Panc1 (cell line): ENCODE data around the gene AHCTF1. TPM values are rescaled to one million over a fixed set of nuclear protein-coding genes. Genes with fewer than 3 reads are reported as not detected.

ENCODE experiments used
- ATAC-seq: fragments of 200-7000 bp; cut with Tn5 transposase; 2 replicates; pipeline ENCODE4 v1.9.1; 2020; ENCODE audit warnings: mild to moderate bottlenecking, moderate library complexity
- BruUV-seq: library from RNA; stranded (reverse); fragments of 400-500 nt; replicated peaks from 2 replicates; lab custom pipeline; 2021; lab: Mats Ljungman, UMichigan
- CTCF ChIA-PET: fragments of 300-600 bp; sonication (Branson Sonifier 250); formaldehyde crosslinking; loops from one replicate; lab custom pipeline; 2022; ENCODE audit warnings: antibody characterized with exemption; lab: Charles Lee
- POLR2A ChIA-PET: fragments of 300-600 bp; sonication (Branson Sonifier 250); formaldehyde crosslinking; loops from one replicate; lab custom pipeline; 2022; ENCODE audit warnings: antibody characterized with exemption; lab: Charles Lee
- DNase-seq: peaks from one replicate; pipeline ENCODE4 v3.0.0-alpha.2; 2010; ENCODE audit warnings: low read depth, low spot score
- H3K27ac ChIP-seq: 2 replicates; pipeline ENCODE4 v1.5.1; 2011; ENCODE audit warnings: mild to moderate bottlenecking, low read length, inconsistent platforms
- H3K27me3 ChIP-seq: fragments of 200-500 bp; sonication (Bioruptor generic); 2 replicates; pipeline ENCODE4 v1.6.0; 2014; ENCODE audit warnings: low read length, inconsistent platforms; ENCODE audit not compliant: control insufficient read depth, insufficient read depth
- H3K36me3 ChIP-seq: fragments of 200-500 bp; sonication (Bioruptor generic); 2 replicates; pipeline ENCODE4 v1.5.1; 2014; ENCODE audit warnings: inconsistent platforms, mild to moderate bottlenecking, low read length, moderate library complexity; ENCODE audit not compliant: control insufficient read depth, insufficient read depth
- H3K4me1 ChIP-seq: 2 replicates; pipeline ENCODE4 v1.5.1; 2011; ENCODE audit warnings: inconsistent platforms, mild to moderate bottlenecking, low read length, moderate library complexity; ENCODE audit not compliant: control insufficient read depth, insufficient read depth
- H3K4me3 ChIP-seq, 2 experiments: 2 replicates each; pipeline ENCODE4 v1.5.1; 2011 to 2012; ENCODE audit warnings: low read depth in 2 of 2, low read length in 2 of 2, mild to moderate bottlenecking in 2 of 2, inconsistent platforms in 1 of 2, moderate library complexity in 1 of 2
- H3K9me3 ChIP-seq: fragments of 200-500 bp; sonication (Bioruptor generic); 2 replicates; pipeline ENCODE4 v1.5.1; 2014; ENCODE audit warnings: low read depth, mild to moderate bottlenecking, inconsistent platforms, low read length, moderate library complexity; ENCODE audit not compliant: control insufficient read depth, insufficient read depth
- CTCF ChIP-seq: fragments of 450-650 bp; IDR thresholded peaks from 2 replicates; pipeline ENCODE4 v1.5.1; 2017; ENCODE audit warnings: mild to moderate bottlenecking
- POLR2AphosphoS5 ChIP-seq: IDR thresholded peaks from 2 replicates; pipeline ENCODE4 v1.6.1; 2012; ENCODE audit warnings: mild to moderate bottlenecking, low read depth, low read length, moderate library complexity
- REST ChIP-seq, 2 experiments: IDR thresholded peaks; 2 replicates each; pipeline ENCODE4 v1.6.1; 2011 to 2012; ENCODE audit warnings: low read depth in 2 of 2, control low read depth in 1 of 2, low read length in 1 of 2, mild to moderate bottlenecking in 1 of 2, moderate library complexity in 1 of 2; ENCODE audit not compliant: insufficient read depth in 1 of 2
- SIN3A ChIP-seq: IDR thresholded peaks from 2 replicates; pipeline ENCODE4 v1.6.1; 2012; ENCODE audit warnings: low read depth, mild to moderate bottlenecking, low read length, moderate library complexity, borderline replicate concordance; ENCODE audit not compliant: insufficient read depth
- TCF7L2 ChIP-seq: IDR thresholded peaks from 2 replicates; pipeline ENCODE4 v1.6.1; 2011; ENCODE audit warnings: mild to moderate bottlenecking, low read depth, low read length, inconsistent platforms
- in situ Hi-C: cut with HindIII; loops from 2 replicates; pipeline ENCODE4 v1.10.0; 2016; ENCODE audit warnings: low sequenced_read_pairs, low pct_unique_long_range_greater_than_20kb
- intact Hi-C: fragments of 100-400 bp; cut with micrococcal nuclease; formaldehyde crosslinking; loops from one replicate; pipeline ENCODE4 v1.10.0; 2022; ENCODE audit not compliant: unreplicated experiment
- total RNA-seq: library from RNA; stranded (reverse); gene quantifications from one replicate; pipeline ENCODE4 v1.2.1, GENCODE V29; 2021; ENCODE audit not compliant: unreplicated experiment

The AHCTF1 gene
- total RNA-seq, 1 experiment from 2014 or later = 49.9 TPM

- BruUV-seq = no TSS peak
- intact Hi-C loops = no loop called here
- Histone ChIP-seq H3K36me3 (no peaks in the 10 kb centered on the region), H3K27me3 (no peaks in the 10 kb centered on the region), H3K9me3 (no peaks in the 10 kb centered on the region), H3K27ac (no peak overlapping the region), H3K4me3 (no peak overlapping the region), H3K4me1 (no peaks in the 10 kb centered on the region)
- DNase-seq (no peak), ATAC-seq (peak; percentile 41)
- ChIA-PET CTCF (no interaction called here), POLR2A (no interaction called here)
- in situ Hi-C loops = no loop called here
- no peak for TF ChIP-seq SIN3A
- TF ChIP-seq TCF7L2 = no peak
- no peak for TF ChIP-seq POLR2AphosphoS5
- TF ChIP-seq REST (IDR thresholded peaks at IDR 0.05; ENCODE audit: insufficient read depth in 1 of 2, low read depth in 2 of 2, low read length in 1 of 2) = no peak
- no peak for TF ChIP-seq CTCF
These were observed 132.9 kb downstream of the AHCTF1 start for GRCh38 chr1:246798606-246799496.

GRCh38 chr1:246798107-246798506 is 133.6 kb downstream of the AHCTF1 start:
- H3K27me3 ChIP-seq = no peaks in the 10 kb centered on the region
- no TSS peak for BruUV-seq
- H3K4me1 ChIP-seq = no peaks in the 10 kb centered on the region
- DNase-seq (no peak), ATAC-seq (no peak)
- intact Hi-C loops = no loop called here
- no peak overlapping the region for H3K27ac ChIP-seq
- ChIA-PET CTCF (no interaction called here), POLR2A (no interaction called here)
- no peaks in the 10 kb centered on the region for H3K9me3 ChIP-seq
- in situ Hi-C loops = no loop called here
- no peak for TF ChIP-seq TCF7L2
- no peak for TF ChIP-seq POLR2AphosphoS5
- TF ChIP-seq REST (IDR thresholded peaks at IDR 0.05; ENCODE audit: insufficient read depth in 1 of 2, low read depth in 2 of 2, low read length in 1 of 2) = no peak
- TF ChIP-seq CTCF = no peak
- TF ChIP-seq SIN3A = no peak
- H3K36me3 ChIP-seq = no peaks in the 10 kb centered on the region
- H3K4me3 ChIP-seq = no peak overlapping the region
